Activated CD8-positive, alpha-beta memory T cell treated with anti-CD3 and anti-CD28 coated beads for 36 hours (primary cell): ENCODE data around the gene TRMU. TPM values are rescaled to one million over a fixed set of nuclear protein-coding genes. Genes with fewer than 3 reads are reported as not detected.

Experiments
- CTCF ChIA-PET: fragments of 350-600 bp; sonication (Branson Sonifier 250); formaldehyde crosslinking; loops from one replicate; lab custom pipeline; 2021; ENCODE audit warnings: antibody characterized with exemption; lab: Charles Lee
- POLR2A ChIA-PET: fragments of 350-600 bp; sonication (Branson Sonifier 250); formaldehyde crosslinking; loops from one replicate; lab custom pipeline; 2021; ENCODE audit warnings: antibody characterized with exemption; lab: Charles Lee
- total RNA-seq, 2 experiments: library from RNA; stranded (reverse); gene quantifications; one replicate each; pipeline ENCODE4 v1.2.3, GENCODE V29; 2021

The TRMU gene
- total RNA-seq, 2 experiments from 2014 or later = 75.2 to 80.6 TPM

DNA sequence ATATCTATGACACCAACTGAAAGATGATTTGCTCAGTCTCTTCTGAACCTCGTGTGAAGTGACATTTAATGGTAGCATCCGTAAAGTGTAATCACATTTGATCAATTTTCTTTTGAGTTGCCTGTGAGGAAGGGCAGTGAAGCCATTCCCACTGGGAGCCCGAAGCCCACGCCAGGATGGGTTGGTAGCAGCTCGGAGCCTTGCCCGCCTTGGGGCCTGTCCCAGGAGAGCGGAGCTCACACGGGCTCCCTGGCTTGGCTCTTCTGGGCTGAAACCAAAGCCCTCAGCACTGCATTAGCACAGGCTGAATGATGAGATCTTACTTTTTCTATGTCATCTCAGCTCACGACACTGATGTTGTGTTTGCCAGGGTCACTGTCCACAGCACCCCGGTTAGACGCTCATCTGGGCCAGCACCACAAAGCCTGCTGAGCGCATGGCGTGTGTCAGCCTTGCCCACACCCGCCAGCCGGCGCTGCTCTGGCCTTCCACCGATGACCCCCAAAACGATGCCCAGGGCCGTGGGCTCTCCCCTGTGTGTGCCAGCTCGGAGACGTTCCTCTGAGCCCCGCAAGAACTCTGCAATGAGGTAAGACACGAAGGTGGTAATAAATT, 9.3 kb upstream of the TRMU start:
- CTCF ChIA-PET = interaction anchor here (0.6 to 1.4 kb wide), 2 partner anchors 10 to 295 kb away, joined by 3 read pairs; partner anchors contain the start of gene TRMU

DNA sequence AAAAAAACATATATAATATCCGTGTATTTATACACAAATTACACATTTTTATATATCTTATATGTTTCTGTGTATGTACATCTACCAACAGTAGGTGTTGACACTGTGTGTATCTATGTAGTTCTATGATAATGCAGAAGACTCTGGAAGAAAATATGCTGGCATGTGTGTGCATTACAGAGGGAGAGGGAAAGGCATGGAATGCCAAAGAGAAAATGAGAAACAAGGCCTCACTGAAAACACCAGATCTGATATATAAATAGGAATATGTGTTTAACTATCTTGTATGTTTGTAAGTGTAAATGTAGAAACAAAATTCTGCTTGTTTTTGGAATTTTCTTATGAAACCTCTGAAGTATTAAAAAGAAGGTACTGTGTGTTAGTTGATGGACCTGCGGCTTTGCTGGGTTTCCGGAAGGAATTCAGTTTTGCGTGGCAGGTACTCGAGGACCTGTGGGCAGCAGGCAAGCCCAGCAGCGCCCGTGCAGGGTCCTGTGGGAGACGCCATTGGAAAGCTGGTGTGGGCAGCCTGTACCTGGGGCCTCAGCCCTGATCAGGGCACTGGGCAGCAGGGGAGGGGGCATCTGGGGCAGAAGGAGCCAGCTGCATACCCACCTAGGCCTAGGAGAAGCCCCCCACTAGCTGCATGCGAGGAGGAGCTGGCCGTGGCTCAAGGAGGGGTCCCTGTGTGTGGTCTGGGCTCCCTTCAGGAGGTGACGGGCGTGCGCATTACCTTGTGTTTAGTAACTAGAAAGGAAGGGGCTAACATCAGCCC, 7.6 kb upstream of the TRMU start:
- POLR2A ChIA-PET = no interaction called here

More for the DNA sequence above, 9.3 kb upstream of the TRMU start:
- POLR2A ChIA-PET = no interaction called here

DNA sequence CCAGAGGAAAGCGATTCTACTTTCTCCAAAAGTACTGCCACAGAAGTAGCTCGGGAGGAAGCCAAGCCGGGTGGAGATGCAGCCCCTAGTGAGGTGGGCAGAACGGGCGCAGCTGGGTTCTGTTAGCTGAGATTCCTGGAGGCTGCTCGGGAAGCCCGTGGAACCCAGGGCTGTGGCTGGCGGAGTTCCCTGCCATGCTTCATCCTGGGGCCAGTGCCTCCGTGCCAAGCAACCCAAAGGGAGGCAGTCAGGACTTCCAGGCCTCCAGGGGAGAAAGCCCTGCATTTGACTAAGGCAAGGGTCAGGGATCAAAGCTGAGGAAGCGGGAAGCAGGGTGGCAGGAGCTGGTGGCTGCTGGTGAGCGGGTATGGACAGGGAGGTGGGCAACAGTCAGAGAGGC, 6.7 kb upstream of the TRMU start:
- ChIA-PET POLR2A (interaction anchor here (0.5 kb wide), 1 partner anchor 256 kb away, joined by 5 read pairs; no protein-coding TSS in a partner anchor), CTCF (no interaction called here)

More for the DNA sequence above, 7.6 kb upstream of the TRMU start:
- CTCF ChIA-PET = no interaction called here

DNA sequence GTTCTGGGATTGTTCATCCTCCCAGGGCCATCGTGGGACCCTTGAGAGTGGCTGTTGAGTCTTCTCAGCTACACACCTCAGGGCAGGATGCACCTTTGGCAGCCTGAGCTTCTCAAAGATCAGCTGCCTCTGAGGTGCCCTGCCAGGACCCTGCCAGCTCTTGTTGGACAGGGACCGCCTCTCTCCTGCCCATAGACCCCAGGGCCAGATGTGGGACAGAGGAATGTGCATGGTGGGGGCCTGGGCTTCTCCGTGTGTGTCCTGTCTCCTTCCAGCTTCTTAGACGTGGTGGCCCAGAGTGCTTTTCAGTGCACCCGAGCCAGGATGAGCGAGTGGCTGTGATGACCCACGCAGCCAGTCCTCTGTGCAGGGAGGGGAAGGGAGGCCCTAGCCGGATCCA, 5.9 kb upstream of the TRMU start:
- CTCF ChIA-PET = no interaction called here
- POLR2A ChIA-PET = interaction anchor here (0.6 kb wide), 1 partner anchor 62 kb away, joined by 3 read pairs; the partner anchor contains the start of gene TTC38

DNA sequence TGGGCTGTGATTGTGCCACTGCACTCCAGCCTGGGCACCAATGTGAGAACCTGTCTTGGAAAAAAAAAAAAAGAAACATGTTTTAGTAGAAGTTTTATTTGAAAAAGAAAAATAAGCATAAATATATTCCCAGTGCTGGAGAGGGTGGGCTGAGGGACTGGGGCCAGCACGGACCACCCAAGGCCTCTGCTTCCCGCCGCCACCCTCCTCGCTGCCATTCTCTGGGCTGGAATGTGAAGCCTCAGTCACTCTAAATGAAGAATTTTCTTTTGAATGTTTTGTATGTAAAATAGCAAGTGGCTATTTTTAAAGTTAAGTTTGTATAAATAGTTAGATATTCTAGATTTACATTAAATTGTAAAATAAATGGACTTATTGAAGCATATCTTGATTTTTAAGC, 5.1 kb upstream of the TRMU start:
- CTCF ChIA-PET = no interaction called here
- POLR2A ChIA-PET = interaction anchor here (0.6 kb wide), 1 partner anchor 62 kb away, joined by 3 read pairs; the partner anchor contains the start of gene TTC38

DNA sequence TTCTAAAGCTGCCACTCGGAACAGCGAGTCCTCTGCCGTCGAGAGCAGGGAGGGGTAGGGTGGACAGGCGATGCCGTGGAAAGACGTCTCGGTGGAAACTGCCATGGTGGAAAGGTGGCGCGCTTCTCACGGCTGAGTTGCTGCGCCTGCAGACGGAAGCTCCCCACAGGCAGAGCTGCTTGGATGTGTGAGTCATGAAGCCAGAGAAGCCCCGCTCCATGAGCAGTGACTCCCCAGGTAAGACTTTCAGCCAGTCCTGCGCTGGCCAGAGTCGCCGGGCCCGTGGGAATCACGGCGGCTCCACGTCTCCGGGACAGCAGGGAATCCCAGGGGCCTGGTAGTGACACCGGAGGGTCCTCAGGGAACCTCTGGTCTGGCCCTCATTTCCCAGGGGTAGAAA, 4.0 kb upstream of the TRMU start:
- ChIA-PET POLR2A (no interaction called here), CTCF (interaction anchor here (0.8 kb wide), 1 partner anchor 209 kb away, joined by 3 read pairs; no protein-coding TSS in a partner anchor)

DNA sequence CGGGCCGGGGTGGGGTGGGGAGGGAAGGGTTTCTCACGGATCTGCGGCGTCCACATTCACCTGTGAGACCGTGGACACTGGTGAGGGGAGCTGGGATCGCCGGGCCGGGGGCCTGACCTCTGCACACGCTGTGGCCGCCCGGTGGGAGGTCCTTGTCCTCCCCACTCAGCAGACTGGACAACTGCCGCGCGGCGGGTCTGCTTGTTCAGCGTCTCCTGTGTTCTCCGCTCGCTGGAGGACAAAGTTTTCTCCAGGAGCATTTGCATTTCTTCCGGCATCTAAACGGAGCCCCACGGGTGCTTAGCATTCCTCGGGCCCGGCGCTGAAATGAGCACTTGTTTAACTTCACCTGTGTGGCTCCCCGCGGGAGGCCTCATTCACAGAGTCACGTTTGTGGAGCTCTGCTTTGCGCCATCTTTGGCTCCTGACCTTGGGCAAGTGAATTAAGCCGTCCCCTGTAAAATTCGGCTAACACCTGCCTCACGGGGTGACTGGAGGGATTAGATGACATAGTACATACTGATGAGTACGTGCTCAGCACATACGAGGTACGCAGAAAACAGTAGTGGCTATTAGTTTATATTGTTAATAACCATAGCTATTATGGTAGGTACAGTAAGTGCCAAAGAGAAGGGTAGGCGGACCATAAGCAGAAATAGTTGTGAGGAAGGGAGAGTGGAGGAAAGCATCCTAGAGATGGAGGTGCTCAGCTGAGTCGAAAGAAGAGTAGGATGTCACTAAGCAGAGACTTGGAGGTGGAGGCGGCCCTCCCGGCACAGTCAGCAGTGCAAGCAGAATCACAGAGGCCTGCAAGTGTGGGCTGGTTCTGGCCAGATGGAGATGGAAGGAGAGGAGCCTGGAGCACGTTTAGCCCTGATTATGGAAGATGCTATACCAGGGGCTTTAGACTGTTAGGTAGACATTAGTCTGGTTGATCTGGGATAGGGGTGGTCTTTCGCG, 885 bp downstream of the TRMU start:
- CTCF ChIA-PET = interaction anchor here (0.7 to 1.6 kb wide), 7 partner anchors 10 to 342 kb away, joined by 3 to 6 read pairs (median 3); no protein-coding TSS in a partner anchor
- POLR2A ChIA-PET = interaction anchor here (0.6 to 1.7 kb wide), 5 partner anchors 31 to 322 kb away, joined by 3 to 11 read pairs (median 4); partner anchors contain the start of genes CDPF1 and GTSE1

DNA sequence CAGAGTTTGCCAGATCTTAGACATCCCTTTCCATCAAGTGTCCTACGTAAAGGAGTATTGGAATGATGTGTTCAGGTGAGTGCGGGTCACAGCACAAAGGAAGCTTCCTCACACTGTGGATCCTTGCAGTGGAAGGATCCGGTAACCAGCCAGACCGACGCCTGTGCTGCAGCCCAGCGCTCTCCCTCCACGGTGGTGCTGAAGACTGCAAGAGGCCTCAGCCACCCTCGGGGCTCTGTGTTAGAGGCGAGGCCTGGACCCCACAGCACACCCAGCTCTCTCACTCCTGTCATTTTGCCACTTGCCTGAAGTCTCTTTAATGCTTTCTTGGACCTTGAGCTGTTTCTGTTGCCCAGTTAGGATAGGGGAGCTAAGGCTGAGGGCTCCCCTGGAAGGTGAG, 2.4 kb downstream of the TRMU start:
- CTCF ChIA-PET = interaction anchor here (0.6 to 1.6 kb wide), 2 partner anchors 18 to 331 kb away, joined by 3 to 4 read pairs; no protein-coding TSS in a partner anchor

DNA sequence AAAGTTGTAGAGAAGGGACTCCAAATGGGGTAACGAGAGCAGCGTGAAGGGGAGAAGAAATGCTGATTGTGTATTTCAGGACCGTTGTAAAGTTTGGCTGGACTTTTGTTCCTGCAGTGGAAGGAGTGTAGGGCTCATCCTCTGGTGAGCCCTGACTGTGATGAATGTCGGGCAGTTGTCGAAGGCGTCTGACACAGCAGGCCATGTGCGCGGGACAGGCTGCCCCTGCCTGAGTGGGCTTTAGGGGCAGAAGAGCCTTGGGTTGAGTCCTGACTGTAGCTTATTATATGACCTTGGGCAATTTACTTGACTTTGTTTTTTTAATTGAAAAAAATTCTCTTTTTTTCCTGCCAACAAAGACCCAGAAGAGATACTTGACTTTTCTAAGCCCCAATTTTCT, 3.1 kb downstream of the TRMU start:
- ChIA-PET CTCF (interaction anchor here (0.6 to 0.7 kb wide), 2 partner anchors 17 to 214 kb away, joined by 3 read pairs; no protein-coding TSS in a partner anchor), POLR2A (no interaction called here)

More for the DNA sequence above, 2.4 kb downstream of the TRMU start:
- POLR2A ChIA-PET = interaction anchor here (0.5 kb wide), 1 partner anchor 63 kb away, joined by 4 read pairs; no protein-coding TSS in a partner anchor

DNA sequence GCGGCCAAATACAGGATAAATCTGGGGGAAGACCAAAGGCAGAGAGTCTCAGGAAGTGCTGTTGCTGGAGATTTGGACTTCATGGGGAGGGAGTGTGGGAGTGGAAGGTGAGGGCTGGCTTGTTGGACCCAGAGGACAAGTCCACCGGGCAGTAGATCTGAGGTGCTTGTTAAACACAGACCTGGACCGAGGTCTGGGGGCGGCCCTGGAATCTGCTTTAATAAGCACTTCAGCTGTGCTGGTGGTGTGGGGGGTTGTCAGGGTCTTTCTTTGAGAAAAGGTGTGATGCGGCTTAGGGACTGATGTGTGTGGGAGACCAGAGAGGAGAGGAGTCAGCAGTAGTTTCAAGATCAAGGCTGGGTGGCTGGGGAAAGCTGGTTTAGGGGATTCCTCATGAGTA, 4.4 kb downstream of the TRMU start:
- ChIA-PET POLR2A (interaction anchor here (0.6 kb wide), 1 partner anchor 21 kb away, joined by 3 read pairs; no protein-coding TSS in a partner anchor), CTCF (interaction anchor here (0.8 to 0.9 kb wide), 2 partner anchors 28 to 218 kb away, joined by 3 to 5 read pairs; no protein-coding TSS in a partner anchor)

DNA sequence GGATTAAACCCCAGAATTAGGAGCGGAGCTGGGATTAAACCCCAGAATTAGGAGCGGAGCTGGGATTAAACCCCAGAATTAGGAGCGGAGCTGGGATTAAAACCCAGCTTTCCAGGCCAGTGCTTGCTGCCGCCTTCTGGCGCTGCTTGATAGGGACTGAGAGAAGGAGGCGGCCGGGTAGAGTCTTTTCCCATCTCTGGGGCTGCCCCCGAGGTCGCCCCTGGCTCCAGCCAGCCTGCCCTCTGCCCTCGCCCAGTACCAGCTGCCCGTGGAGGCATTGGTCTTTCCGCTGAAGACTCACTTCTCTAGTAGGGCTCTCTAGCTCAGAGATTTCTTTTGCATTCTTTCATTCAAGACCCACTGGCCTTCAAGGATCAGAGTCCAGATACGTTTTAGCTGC, 5.2 kb downstream of the TRMU start:
- ChIA-PET POLR2A (interaction anchor here (0.6 kb wide), 1 partner anchor 20 kb away, joined by 3 read pairs; no protein-coding TSS in a partner anchor), CTCF (interaction anchor here (0.8 kb wide), 1 partner anchor 27 kb away, joined by 3 read pairs; no protein-coding TSS in a partner anchor)

DNA sequence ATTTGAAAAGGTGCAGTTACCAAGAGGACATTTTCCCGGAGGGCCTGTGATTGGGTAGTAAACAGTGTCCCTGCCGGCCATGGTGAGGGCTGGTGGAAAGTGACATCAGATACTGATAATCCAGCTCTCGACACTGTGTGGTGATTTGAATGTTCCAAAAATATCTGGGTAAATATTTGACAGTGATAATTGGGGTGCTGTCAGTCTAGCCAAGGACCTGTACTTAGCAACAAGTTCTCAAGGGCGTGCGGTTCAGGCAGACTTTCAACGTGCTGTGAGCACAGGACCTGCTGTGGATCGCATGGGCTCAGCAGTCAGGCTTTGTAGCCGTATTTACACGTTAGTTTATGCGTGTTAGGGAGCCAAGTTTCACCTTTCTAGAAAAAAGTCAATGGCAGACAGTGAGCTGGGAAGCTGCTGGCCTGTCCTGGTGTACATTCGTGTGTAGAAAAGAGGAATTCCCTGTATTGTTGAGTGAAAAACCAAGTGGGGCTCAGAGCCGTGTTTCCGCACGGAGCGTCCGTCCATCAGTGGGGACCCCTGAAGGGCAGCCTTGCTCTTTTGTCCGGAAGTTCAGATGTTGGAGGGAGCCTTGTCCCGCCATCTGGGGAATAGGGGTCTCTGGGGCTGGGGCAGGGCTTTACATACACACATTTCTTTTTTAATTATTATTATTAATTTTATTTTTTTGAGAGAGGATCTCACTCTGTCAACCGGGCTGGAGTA, 11.3 kb downstream of the TRMU start:
- ChIA-PET CTCF (no interaction called here), POLR2A (no interaction called here)

DNA sequence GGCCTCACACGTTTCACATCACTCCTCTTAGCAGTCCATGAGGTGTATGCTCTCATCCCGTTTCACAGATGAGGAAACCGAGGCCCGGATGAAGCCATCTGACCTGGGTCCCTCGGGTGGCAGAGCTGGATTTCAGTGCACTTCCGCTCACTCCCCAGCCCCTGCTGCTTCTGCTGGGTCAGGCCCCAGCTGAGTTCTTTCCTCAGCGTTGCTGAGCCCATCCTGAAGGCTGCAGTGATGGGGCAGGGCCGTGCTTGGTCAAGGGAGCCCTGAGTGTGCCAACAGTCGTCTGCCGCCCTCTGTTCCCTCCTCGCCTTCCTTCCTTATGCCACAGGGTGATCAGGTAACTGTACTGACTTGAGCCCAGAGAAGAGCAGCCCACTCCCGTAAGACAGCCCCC, 12.1 kb downstream of the TRMU start:
- CTCF ChIA-PET = no interaction called here

DNA sequence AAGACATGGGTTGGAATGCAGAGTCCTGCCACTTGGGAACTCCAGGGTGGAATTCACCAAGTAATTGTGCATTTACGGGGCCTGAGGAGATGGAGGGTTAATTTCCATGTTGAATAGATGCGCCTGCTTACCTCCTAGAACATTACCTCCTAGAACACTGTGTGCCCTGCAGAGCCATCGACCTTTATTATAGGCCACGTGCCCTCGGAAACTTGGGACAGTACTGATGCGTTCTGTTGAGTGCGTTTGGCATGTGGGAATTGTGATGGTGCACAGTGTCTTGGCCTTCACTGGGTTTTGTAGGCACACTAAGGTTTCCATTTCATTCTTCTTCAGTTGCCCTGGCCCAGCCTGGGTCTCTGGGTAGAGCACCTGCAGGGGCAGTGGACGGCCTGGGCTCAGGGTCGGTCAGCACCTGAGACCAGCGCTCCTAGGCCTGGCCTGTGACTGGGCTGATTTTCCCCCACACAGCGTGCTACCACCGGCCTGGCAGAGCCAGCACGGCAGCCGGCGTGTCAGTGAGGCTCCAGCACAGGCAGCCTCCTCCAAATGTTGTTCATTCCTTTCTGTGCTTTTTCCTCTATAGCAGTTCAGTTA, 12.7 kb downstream of the TRMU start:
- POLR2A ChIA-PET = no interaction called here

More for the DNA sequence above, 12.1 kb downstream of the TRMU start:
- POLR2A ChIA-PET = no interaction called here

DNA sequence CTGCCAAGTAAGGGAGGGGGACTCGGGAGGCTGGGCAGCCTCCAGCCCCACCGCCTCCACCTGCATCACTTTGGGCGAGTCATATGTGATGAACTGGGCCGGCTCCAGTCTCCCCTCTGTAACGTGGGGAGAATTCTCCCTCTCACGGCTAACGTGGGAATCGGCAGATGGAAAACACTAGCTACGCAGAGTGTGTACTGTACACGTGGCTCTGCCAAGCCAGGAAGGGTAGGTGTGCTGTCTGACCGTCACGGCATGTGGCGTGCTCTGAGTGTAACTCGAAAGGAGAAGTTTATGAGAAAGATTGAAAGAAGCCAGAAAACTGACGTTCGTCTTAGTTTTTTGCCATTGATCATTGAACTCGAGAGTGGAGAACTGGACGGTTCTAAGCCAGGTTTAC, 13.7 kb downstream of the TRMU start:
- POLR2A ChIA-PET = no interaction called here

More for the DNA sequence above, 12.7 kb downstream of the TRMU start:
- CTCF ChIA-PET = no interaction called here

DNA sequence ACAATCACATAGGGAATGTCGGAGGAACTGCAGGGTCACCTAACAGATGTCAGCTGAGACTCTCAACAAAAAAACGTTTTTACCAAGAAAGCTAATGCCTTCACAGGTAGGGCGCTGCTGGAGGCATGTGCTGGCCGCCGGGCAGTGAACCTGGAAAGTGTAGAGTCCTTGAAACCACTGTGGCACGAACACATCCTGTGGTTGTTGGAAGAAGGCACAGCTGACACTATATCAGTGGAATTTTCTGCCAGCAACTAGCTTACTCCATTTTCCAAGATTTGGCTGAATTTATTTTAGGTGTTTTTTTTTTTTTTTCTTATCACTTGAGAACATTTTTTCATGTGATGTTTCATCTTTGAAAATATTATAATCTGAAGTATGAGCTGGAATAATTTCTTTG, 14.2 kb downstream of the TRMU start:
- ChIA-PET POLR2A (no interaction called here), CTCF (no interaction called here)

More for the DNA sequence above, 13.7 kb downstream of the TRMU start:
- CTCF ChIA-PET = no interaction called here

DNA sequence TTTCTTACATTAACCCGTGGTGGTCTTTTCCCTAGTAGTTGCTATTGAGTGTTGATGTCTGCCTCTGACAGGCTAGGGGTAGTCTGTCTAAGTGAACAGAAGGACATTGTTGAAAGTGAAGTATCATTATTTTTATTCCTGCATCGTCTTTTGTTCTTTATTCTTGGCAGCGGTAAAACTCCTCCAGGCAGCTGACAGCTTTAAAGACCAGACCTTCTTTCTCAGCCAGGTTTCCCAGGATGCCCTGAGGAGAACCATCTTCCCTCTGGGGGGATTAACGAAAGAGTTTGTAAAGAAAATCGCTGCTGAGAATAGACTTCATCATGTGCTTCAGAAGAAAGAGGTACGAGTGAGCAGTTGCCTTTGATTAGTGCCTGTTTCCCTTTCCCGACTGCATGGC, 14.6 kb downstream of the TRMU start:
- ChIA-PET POLR2A (no interaction called here), CTCF (no interaction called here)

DNA sequence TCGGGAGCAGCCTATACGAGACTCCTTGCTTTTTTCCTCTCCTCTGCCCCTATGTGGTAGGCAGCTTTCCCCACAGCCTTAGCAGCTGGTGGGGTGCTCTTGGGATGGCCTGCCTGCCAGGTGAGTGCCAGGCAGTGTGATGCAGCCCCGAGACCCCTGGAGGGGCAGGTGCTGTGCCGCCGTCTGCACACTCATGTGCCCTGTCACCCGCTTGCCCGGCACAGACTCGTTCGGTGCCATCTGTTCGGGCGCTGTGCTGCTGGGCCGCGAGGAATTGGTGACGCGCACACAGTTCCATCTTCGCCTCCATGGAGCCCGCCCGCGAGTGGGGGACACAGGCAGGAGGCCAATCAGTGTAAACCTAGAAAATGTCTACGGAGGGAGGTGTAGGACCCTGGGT, 15.1 kb downstream of the TRMU start:
- ChIA-PET POLR2A (no interaction called here), CTCF (no interaction called here)
